HepG2 (cell line): ENCODE results near the gene SAMSN1. TPM values are rescaled to one million over a fixed set of nuclear protein-coding genes. Genes with fewer than 3 reads are reported as not detected.

ENCODE experiments used
- ATAC-seq: fragments of 200-7000 bp; cut with Tn5 transposase; 3 replicates; pipeline ENCODE4 v1.9.1; 2020; ENCODE audit warnings: mild to moderate bottlenecking, moderate library complexity
- BruUV-seq: library from RNA; stranded (reverse); fragments of 400-500 nt; replicated peaks from 2 replicates; lab custom pipeline; 2021; lab: Mats Ljungman, UMichigan
- CTCF ChIA-PET: fragments of 300-600 bp; formaldehyde crosslinking; extraction: SDS; loops from one replicate; lab custom pipeline; 2021; ENCODE audit warnings: low total read pairs, inconsistent platforms, low intra/inter-chr PET ratio; lab: Yijun Ruan, JAX
- POLR2A ChIA-PET: fragments of 350-600 bp; sonication (Branson Sonifier 250); formaldehyde crosslinking; loops from one replicate; lab custom pipeline; 2020; ENCODE audit warnings: antibody characterized with exemption, inconsistent platforms; lab: Yijun Ruan, JAX
- DNase-seq: peaks from one replicate; pipeline ENCODE4 v3.0.0-alpha.2; 2015; ENCODE audit warnings: low spot score
- FAIRE-seq: peaks from 3 replicates; lab custom pipeline; 2011; peaks lifted over from hg19 to GRCh38; lab: Jason Lieb, UNC
- H2AFZ ChIP-seq: one replicate; pipeline ENCODE4 v1.6.1; 2011; ENCODE audit warnings: low read length, inconsistent platforms
- H3K27ac ChIP-seq: fragments of 300-600 bp; 3 replicates; pipeline ENCODE4 v1.8.0; 2011; ENCODE audit warnings: mixed run types, mild to moderate bottlenecking, mixed read lengths, low read length, inconsistent platforms; ENCODE audit not compliant: insufficient read depth; ENCODE audit errors: extremely low read length
- H3K27me3 ChIP-seq, 2 experiments: fragments of 200-600 bp in 1 of 2; 2 replicates in 1 of 2; 3 replicates in 1 of 2; pipeline versions ENCODE4 v1.6.0 to v1.8.0; 2011; ENCODE audit warnings: low read length in 2 of 2, mild to moderate bottlenecking in 2 of 2, moderate library complexity in 2 of 2, inconsistent platforms in 1 of 2; ENCODE audit not compliant: insufficient read depth in 2 of 2, control insufficient read depth in 1 of 2
- H3K36me3 ChIP-seq, 2 experiments: fragments of 200-600 bp in 1 of 2; replicated peaks in 1 of 2; 2 replicates in 1 of 2; 3 replicates in 1 of 2; pipeline versions ENCODE4 v1.5.1 to v1.8.0; 2011; ENCODE audit warnings: low read length in 2 of 2, inconsistent platforms in 1 of 2; ENCODE audit not compliant: insufficient read depth in 2 of 2, control insufficient read depth in 1 of 2
- H3K4me1 ChIP-seq: 2 replicates; pipeline ENCODE4 v1.5.1; 2012; ENCODE audit warnings: low read length, inconsistent platforms; ENCODE audit not compliant: insufficient read depth
- H3K4me2 ChIP-seq: 2 replicates; pipeline ENCODE4 v1.6.0; 2011; ENCODE audit warnings: low read depth, low read length, inconsistent platforms
- H3K4me3 ChIP-seq, 3 experiments: fragments of 200-600 bp in 1 of 3; sonication (generic), shearing (Covaris generic) in 1 of 3; replicated peaks in 1 of 3; 2 replicates each; pipeline ENCODE4 v1.5.1; 2011 to 2016; ENCODE audit warnings: low read length in 3 of 3, inconsistent platforms in 2 of 3, low read depth in 2 of 3, mild to moderate bottlenecking in 2 of 3, control low read depth in 1 of 3, mixed read lengths in 1 of 3; ENCODE audit not compliant: insufficient read depth in 1 of 3
- H3K79me2 ChIP-seq: one replicate; pipeline ENCODE4 v1.6.1; 2011; ENCODE audit warnings: low read length, inconsistent platforms; ENCODE audit not compliant: insufficient read depth
- H3K9ac ChIP-seq: 2 replicates; pipeline ENCODE4 v1.6.0; 2011; ENCODE audit warnings: mild to moderate bottlenecking, low read depth, low read length, inconsistent platforms; ENCODE audit not compliant: insufficient read depth
- H3K9me3 ChIP-seq: 2 replicates; pipeline ENCODE4 v1.5.1; 2012; ENCODE audit warnings: mild to moderate bottlenecking, low read length
- H4K20me1 ChIP-seq: 2 replicates; pipeline ENCODE4 v1.6.0; 2011; ENCODE audit warnings: inconsistent platforms, mild to moderate bottlenecking, low read length, moderate library complexity; ENCODE audit not compliant: insufficient read depth
- CEBPB ChIP-seq: IDR thresholded peaks from 2 replicates; pipeline ENCODE4 v1.6.1; 2011; ENCODE audit warnings: low read depth, low read length, improper control_type of control experiment, borderline replicate concordance
- HOXA3 ChIP-seq: sonication (generic); formaldehyde crosslinking; IDR thresholded peaks from 2 replicates; pipeline ENCODE4 v1.5.0; 2020; ENCODE audit warnings: missing genetic modification reagents
- TBX2 ChIP-seq: sonication (generic); formaldehyde crosslinking; IDR thresholded peaks from 2 replicates; pipeline ENCODE4 v1.5.0; 2020; ENCODE audit warnings: missing genetic modification reagents, mild to moderate bottlenecking, borderline replicate concordance
- ZFP82 ChIP-seq: sonication (generic); formaldehyde crosslinking; IDR thresholded peaks from 2 replicates; pipeline ENCODE4 v1.5.1; 2020; ENCODE audit warnings: mild to moderate bottlenecking, missing genetic modification reagents, borderline replicate concordance
- ZMYM4 ChIP-seq: sonication (generic); formaldehyde crosslinking; IDR thresholded peaks from 2 replicates; pipeline ENCODE4 v1.8.1; 2023; ENCODE audit warnings: mild to moderate bottlenecking, missing genetic modification reagents
- ZNF773 ChIP-seq: sonication (generic); formaldehyde crosslinking; IDR thresholded peaks from 2 replicates; pipeline ENCODE4 v1.4.0; 2020; ENCODE audit warnings: missing genetic modification reagents, borderline replicate concordance
- ZNF788 ChIP-seq: sonication (generic); formaldehyde crosslinking; IDR thresholded peaks from 2 replicates; pipeline ENCODE4 v1.5.0; 2020; ENCODE audit warnings: mild to moderate bottlenecking, missing genetic modification reagents, borderline replicate concordance
- WGBS: methylation state at CpG from one replicate; pipeline ENCODE4 v1.1.6; 2017; ENCODE audit warnings: low lambda C conversion rate; 5-methylcytosine and 5-hydroxymethylcytosine counted together
- in situ Hi-C: cut with HindIII; loops from 2 replicates; pipeline ENCODE4 v1.10.0; 2017; ENCODE audit warnings: low pct_unique_long_range_greater_than_20kb; ENCODE audit not compliant: extremely low pct_ligation_motif_present
- intact Hi-C: fragments of 100-400 bp; cut with micrococcal nuclease; formaldehyde crosslinking; loops from one replicate; pipeline ENCODE4 v1.10.0; 2022; ENCODE audit not compliant: unreplicated experiment
- polyA plus RNA-seq, 8 experiments: library from polyadenylated mRNA; depleted of rRNA in 3 of 8; stranded (reverse) in 7 of 8; unstranded in 1 of 8; fragments of >200 nt; fragmentation: Illumina TruSeq in 4 of 8; extraction: Trizol in 4 of 8; gene quantifications; 2 replicates each; pipeline versions ENCODE4 v1.2.1 to v1.2.3, GENCODE V29; 2011 to 2016; ENCODE audit warnings: low read depth in 4 of 8, missing spikeins in 1 of 8, mixed read lengths in 1 of 8; ENCODE audit not compliant: insufficient read depth in 1 of 8
- total RNA-seq, 5 experiments: library from RNA; depleted of rRNA; stranded (reverse); fragments of >200 nt; fragmentation: Illumina TruSeq; extraction: Trizol; gene quantifications; 2 replicates each; pipeline ENCODE4 v1.2.3, GENCODE V29; 2016; ENCODE audit warnings: low read depth in 1 of 5
- TF ChIP-seq, protein P1 (sequence below): sonication (generic); formaldehyde crosslinking; conservative IDR thresholded peaks from 2 replicates; pipeline ENCODE4 v1.8.1; 2023; ENCODE audit warnings: missing genetic modification reagents

The SAMSN1 gene
- total and polyA plus RNA-seq, 2 of the 13 experiments (the other 11 are each of a cell fraction or from before 2014, with no cell fraction given): 0.09 TPM; not detected in 1

GRCh38 chr21:14592296-14593000, 46.3 kb upstream of the SAMSN1 start:
- under 1% methylated on average over 4 of the region's 4 CpGs for WGBS
- H2AFZ ChIP-seq: no peak overlapping the region
- H3K4me3 ChIP-seq: no peak overlapping the region
- no peak overlapping the region for H3K27ac ChIP-seq
- intact Hi-C loops: no loop called here
- no peak overlapping the region for H3K4me2 ChIP-seq
- H3K9me3 ChIP-seq: no peaks in the 10 kb centered on the region
- FAIRE-seq (no peak), ATAC-seq (no peak), DNase-seq (no peak)
- ChIA-PET POLR2A (no interaction called here), CTCF (no interaction called here)
- TF ChIP-seq ZMYM4 (CRISPR knock-in tag) (no peak), ZNF788 (CRISPR knock-in tag) (no peak), ZNF773 (no peak), TBX2 (CRISPR knock-in tag) (no peak), HOXA3 (no peak), ZFP82 (CRISPR knock-in tag) (no peak), CEBPB (no peak)
- TF ChIP-seq, protein P1, sequence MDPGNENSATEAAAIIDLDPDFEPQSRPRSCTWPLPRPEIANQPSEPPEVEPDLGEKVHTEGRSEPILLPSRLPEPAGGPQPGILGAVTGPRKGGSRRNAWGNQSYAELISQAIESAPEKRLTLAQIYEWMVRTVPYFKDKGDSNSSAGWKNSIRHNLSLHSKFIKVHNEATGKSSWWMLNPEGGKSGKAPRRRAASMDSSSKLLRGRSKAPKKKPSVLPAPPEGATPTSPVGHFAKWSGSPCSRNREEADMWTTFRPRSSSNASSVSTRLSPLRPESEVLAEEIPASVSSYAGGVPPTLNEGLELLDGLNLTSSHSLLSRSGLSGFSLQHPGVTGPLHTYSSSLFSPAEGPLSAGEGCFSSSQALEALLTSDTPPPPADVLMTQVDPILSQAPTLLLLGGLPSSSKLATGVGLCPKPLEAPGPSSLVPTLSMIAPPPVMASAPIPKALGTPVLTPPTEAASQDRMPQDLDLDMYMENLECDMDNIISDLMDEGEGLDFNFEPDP (CRISPR knock-in tag): no peak
- no peaks in the 10 kb centered on the region for H3K27me3 ChIP-seq
- no TSS peak for BruUV-seq
- no peak overlapping the region for H3K9ac ChIP-seq
- H3K4me1 ChIP-seq: no peaks in the 10 kb centered on the region
- in situ Hi-C loops: no loop called here
- no peaks in the 10 kb centered on the region for H4K20me1 ChIP-seq
- no peaks in the 10 kb centered on the region for H3K36me3 ChIP-seq
- no peaks in the 10 kb centered on the region for H3K79me2 ChIP-seq
